ENCODE measurements around the gene MDM4. TPM values are rescaled to one million over a fixed set of nuclear protein-coding genes. Genes with fewer than 3 reads are reported as not detected.

The MDM4 gene
- total RNA-seq, 2 donors from 2014 or later, result 65.5 to 161 TPM

DNA sequence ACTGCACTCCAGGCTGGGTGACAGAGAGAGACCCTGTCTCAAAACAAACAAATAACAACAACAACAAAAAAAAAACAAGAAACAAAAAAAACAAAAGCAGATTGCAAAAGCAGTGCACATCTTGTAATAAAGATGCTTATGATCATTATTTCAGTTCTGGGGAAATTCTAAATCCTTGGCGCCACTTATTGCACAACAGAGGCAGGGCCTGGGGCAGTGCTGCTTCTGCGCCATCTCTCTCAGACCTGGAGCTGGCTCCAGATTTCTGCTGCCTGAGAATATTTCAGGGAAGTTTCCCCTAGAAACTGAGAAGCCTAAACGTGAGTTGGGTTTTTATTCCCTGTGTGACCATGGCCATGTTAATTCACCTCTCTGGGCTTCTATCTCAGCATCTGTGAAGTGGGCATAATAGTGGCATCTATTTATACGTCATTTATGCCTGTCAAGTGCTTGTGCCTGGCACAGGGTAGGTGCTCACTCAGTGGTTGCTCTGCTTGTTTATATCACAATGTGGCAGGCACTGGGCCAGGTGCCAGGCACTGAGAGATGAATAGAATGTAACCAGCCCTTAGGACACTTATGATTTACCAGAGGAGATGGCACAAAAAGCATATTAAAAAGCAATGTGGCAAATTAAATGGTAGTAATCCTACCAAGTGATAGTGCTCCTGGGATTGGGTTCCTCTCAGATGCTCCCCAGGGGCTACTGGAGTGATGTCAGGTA, 67.9 kb downstream of the MDM4 start:
- Mint-ChIP-seq H3K4me1 (no peaks in the 10 kb centered on the region), H3K9me3 (no peaks in the 10 kb centered on the region), H3K27me3 (ENCODE audit: insufficient read depth) (no peaks in the 10 kb centered on the region), H3K36me3 (ENCODE audit: low read depth) (no peaks in the 10 kb centered on the region), H3K4me3 (no peak overlapping the region), H3K27ac (no peak overlapping the region)
- no peaks in the 10 kb centered on the region for H3K9me3 ChIP-seq (ENCODE audit: control insufficient read depth, low read length)
- no peaks in the 10 kb centered on the region for H3K27me3 ChIP-seq (ENCODE audit: control insufficient read depth, insufficient read depth, low read length, poor library complexity, severe bottlenecking)
- TF ChIP-seq, protein P1, sequence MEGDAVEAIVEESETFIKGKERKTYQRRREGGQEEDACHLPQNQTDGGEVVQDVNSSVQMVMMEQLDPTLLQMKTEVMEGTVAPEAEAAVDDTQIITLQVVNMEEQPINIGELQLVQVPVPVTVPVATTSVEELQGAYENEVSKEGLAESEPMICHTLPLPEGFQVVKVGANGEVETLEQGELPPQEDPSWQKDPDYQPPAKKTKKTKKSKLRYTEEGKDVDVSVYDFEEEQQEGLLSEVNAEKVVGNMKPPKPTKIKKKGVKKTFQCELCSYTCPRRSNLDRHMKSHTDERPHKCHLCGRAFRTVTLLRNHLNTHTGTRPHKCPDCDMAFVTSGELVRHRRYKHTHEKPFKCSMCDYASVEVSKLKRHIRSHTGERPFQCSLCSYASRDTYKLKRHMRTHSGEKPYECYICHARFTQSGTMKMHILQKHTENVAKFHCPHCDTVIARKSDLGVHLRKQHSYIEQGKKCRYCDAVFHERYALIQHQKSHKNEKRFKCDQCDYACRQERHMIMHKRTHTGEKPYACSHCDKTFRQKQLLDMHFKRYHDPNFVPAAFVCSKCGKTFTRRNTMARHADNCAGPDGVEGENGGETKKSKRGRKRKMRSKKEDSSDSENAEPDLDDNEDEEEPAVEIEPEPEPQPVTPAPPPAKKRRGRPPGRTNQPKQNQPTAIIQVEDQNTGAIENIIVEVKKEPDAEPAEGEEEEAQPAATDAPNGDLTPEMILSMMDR (conservative IDR thresholded peaks at IDR 0.05), result no peak
- H3K4me3 ChIP-seq (ENCODE audit: low read length), result no peak overlapping the region
- H3K36me3 ChIP-seq (ENCODE audit: control insufficient read depth, insufficient read depth, low read length), result no peaks in the 10 kb centered on the region
- no peak for DNase-seq
- no peaks in the 10 kb centered on the region for H3K4me1 ChIP-seq (ENCODE audit: control insufficient read depth, insufficient read depth, low read length)
- H3K9ac ChIP-seq (ENCODE audit: extremely low read depth, low read length, poor library complexity, severe bottlenecking), result no peak overlapping the region
- 90 to 91% methylated on average over 4 of the region's 4 CpGs for WGBS, 2 experiments (ENCODE audit: insufficient coverage in 1 of 2, insufficient read length in 1 of 2)
- no peak overlapping the region for H3K27ac ChIP-seq (ENCODE audit: low read depth, low read length)

DNA sequence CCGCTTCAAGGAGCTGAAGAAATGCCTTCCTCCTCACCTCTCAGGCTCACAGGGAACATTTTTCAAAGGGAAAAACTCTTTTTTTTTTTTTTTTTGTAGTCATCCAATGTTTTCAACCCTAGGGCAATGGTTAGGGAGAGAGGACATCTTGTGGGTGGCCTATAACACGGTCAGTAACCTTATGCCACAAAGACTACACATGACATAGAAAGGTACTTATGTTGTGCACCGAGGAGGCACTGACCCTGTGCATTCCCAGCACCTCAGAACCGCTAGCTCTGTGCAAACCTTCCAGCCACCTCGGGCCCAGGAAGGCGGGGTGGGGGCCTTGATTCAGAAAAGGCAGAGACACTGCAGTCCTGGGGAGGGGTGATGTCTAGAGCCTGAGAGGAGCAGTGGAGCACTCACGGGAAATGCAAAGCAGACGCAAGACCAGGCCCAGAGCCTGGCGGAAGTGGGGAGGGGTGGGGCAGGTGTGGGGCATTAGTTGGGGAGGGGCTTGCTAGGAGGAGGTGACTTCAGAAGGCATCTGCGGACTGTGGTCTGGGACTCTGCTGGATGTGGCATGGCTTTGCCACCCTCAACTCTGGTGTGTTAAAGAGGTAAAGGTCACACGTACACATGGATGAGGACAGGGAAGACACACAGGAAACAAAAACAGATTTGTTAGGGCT, 68.6 kb downstream of the MDM4 start:
- DNase-seq, result peak; percentile 69
- WGBS, 2 experiments (ENCODE audit: insufficient coverage in 1 of 2, insufficient read length in 1 of 2), result 81 to 85% methylated on average over 7 to 11 of the region's 11 CpGs
- Mint-ChIP-seq H3K9me3 (no peaks in the 10 kb centered on the region), H3K27ac (peak overlapping the region; percentile 31), H3K4me1 (no peaks in the 10 kb centered on the region), H3K36me3 (ENCODE audit: low read depth) (no peaks in the 10 kb centered on the region), H3K27me3 (ENCODE audit: insufficient read depth) (no peaks in the 10 kb centered on the region), H3K4me3 (no peak overlapping the region)
- Histone ChIP-seq H3K27ac (ENCODE audit: low read depth, low read length) (peak overlapping the region; percentile 44), H3K4me3 (ENCODE audit: low read length) (no peak overlapping the region), H3K27me3 (ENCODE audit: control insufficient read depth, insufficient read depth, low read length, poor library complexity, severe bottlenecking) (no peaks in the 10 kb centered on the region), H3K36me3 (ENCODE audit: control insufficient read depth, insufficient read depth, low read length) (no peaks in the 10 kb centered on the region), H3K4me1 (ENCODE audit: control insufficient read depth, insufficient read depth, low read length) (no peaks in the 10 kb centered on the region), H3K9me3 (ENCODE audit: control insufficient read depth, low read length) (no peaks in the 10 kb centered on the region), H3K9ac (ENCODE audit: extremely low read depth, low read length, poor library complexity, severe bottlenecking) (no peak overlapping the region)
- TF ChIP-seq, protein P1 (conservative IDR thresholded peaks at IDR 0.05), result no peak

DNA sequence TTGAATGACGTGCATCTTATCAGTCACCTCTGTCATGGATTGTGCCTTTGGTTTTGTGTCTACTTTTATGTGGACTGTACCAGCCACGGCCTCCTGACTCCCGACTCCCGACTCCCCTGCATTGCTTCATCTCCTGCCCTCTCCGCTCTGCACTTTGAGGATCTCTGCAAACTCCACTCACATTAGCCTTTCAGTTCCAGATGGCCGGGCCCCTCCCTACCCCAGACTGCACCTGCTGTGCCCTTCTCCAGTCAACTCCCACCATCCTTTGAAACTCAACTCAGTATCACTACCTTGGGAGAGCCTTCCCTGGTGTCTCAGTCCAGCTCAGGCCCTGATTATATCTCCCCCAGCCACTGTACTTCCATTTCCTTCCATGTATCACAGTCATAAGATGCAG, 71.4 kb downstream of the MDM4 start:
- H3K27ac ChIP-seq (ENCODE audit: low read depth, low read length), result no peak overlapping the region
- Mint-ChIP-seq H3K36me3 (ENCODE audit: low read depth) (no peaks in the 10 kb centered on the region), H3K4me3 (no peak overlapping the region), H3K9me3 (no peaks in the 10 kb centered on the region), H3K27ac (no peak overlapping the region), H3K4me1 (no peaks in the 10 kb centered on the region), H3K27me3 (ENCODE audit: insufficient read depth) (no peaks in the 10 kb centered on the region)
- H3K9me3 ChIP-seq (ENCODE audit: control insufficient read depth, low read length), result no peaks in the 10 kb centered on the region
- no peak overlapping the region for H3K9ac ChIP-seq (ENCODE audit: extremely low read depth, low read length, poor library complexity, severe bottlenecking)
- TF ChIP-seq, protein P1 (conservative IDR thresholded peaks at IDR 0.05), result no peak
- no peak for DNase-seq
- WGBS, 2 experiments (ENCODE audit: insufficient coverage in 1 of 2, insufficient read length in 1 of 2), result 89 to 95% methylated on average over 4 to 6 of the region's 6 CpGs
- no peaks in the 10 kb centered on the region for H3K4me1 ChIP-seq (ENCODE audit: control insufficient read depth, insufficient read depth, low read length)
- no peak overlapping the region for H3K4me3 ChIP-seq (ENCODE audit: low read length)
- H3K27me3 ChIP-seq (ENCODE audit: control insufficient read depth, insufficient read depth, low read length, poor library complexity, severe bottlenecking), result no peaks in the 10 kb centered on the region
- H3K36me3 ChIP-seq (ENCODE audit: control insufficient read depth, insufficient read depth, low read length), result no peaks in the 10 kb centered on the region
